Gastroesophageal sphincter (tissue), 3 donors: ENCODE data around the gene SEMA4G.

Experiments
- CTCF ChIP-seq, 4 experiments: fragments of 200-600 bp in 2 of 4; fragments of 450-650 bp in 2 of 4; sonication (generic) in 1 of 4; IDR thresholded peaks; one replicate each; pipeline ENCODE4 v1.5.1; 2017 to 2019; ENCODE audit warnings: antibody characterized with exemption in 4 of 4, mild to moderate bottlenecking in 2 of 4, moderate library complexity in 2 of 4
- POLR2A ChIP-seq, 2 donors: fragments of 450-650 bp; IDR thresholded peaks; one replicate each; pipeline ENCODE4 v1.6.1; 2017; ENCODE audit warnings: antibody characterized with exemption in 2 of 2, mild to moderate bottlenecking in 2 of 2, moderate library complexity in 1 of 2

- TF ChIP-seq CTCF (IDR thresholded peaks at IDR 0.05) (no peak), POLR2A (IDR thresholded peaks at IDR 0.05) (no peak)
Observed at GRCh38 chr10:100999742-101000126, 30.4 kb downstream of the SEMA4G start, which contains the start of gene LZTS2.
